HG03460 (cell line): Measurements from ENCODE around the gene FZD1.

Experiments used
- ATAC-seq: cut with Tn5 transposase; IDR thresholded peaks from one replicate; pipeline ENCODE4 v1.9.1; 2021; ENCODE audit not compliant: unreplicated experiment

The FZD1 gene

DNA sequence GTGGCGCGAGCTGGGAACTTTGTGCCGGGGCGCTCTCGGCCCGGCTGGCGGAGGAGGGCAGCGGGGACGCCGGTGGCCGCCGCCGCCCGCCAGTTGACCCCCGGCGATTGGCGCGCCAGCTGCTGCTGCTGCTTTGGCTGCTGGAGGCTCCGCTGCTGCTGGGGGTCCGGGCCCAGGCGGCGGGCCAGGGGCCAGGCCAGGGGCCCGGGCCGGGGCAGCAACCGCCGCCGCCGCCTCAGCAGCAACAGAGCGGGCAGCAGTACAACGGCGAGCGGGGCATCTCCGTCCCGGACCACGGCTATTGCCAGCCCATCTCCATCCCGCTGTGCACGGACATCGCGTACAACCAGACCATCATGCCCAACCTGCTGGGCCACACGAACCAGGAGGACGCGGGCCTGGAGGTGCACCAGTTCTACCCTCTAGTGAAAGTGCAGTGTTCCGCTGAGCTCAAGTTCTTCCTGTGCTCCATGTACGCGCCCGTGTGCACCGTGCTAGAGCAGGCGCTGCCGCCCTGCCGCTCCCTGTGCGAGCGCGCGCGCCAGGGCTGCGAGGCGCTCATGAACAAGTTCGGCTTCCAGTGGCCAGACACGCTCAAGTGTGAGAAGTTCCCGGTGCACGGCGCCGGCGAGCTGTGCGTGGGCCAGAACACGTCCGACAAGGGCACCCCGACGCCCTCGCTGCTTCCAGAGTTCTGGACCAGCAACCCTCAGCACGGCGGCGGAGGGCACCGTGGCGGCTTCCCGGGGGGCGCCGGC is 870 bp downstream of the FZD1 start:
- ATAC-seq = peak; percentile 39

DNA sequence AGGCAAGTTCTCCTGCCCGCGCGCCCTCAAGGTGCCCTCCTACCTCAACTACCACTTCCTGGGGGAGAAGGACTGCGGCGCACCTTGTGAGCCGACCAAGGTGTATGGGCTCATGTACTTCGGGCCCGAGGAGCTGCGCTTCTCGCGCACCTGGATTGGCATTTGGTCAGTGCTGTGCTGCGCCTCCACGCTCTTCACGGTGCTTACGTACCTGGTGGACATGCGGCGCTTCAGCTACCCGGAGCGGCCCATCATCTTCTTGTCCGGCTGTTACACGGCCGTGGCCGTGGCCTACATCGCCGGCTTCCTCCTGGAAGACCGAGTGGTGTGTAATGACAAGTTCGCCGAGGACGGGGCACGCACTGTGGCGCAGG is 1.4 kb downstream of the FZD1 start:
- no peak for ATAC-seq

DNA sequence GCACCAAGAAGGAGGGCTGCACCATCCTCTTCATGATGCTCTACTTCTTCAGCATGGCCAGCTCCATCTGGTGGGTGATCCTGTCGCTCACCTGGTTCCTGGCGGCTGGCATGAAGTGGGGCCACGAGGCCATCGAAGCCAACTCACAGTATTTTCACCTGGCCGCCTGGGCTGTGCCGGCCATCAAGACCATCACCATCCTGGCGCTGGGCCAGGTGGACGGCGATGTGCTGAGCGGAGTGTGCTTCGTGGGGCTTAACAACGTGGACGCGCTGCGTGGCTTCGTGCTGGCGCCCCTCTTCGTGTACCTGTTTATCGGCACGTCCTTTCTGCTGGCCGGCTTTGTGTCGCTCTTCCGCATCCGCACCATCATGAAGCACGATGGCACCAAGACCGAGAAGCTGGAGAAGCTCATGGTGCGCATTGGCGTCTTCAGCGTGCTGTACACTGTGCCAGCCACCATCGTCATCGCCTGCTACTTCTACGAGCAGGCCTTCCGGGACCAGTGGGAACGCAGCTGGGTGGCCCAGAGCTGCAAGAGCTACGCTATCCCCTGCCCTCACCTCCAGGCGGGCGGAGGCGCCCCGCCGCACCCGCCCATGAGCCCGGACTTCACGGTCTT is 1.9 kb downstream of the FZD1 start:
- no peak for ATAC-seq

DNA sequence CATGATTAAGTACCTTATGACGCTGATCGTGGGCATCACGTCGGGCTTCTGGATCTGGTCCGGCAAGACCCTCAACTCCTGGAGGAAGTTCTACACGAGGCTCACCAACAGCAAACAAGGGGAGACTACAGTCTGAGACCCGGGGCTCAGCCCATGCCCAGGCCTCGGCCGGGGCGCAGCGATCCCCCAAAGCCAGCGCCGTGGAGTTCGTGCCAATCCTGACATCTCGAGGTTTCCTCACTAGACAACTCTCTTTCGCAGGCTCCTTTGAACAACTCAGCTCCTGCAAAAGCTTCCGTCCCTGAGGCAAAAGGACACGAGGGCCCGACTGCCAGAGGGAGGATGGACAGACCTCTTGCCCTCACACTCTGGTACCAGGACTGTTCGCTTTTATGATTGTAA is 2.5 kb downstream of the FZD1 start:
- ATAC-seq = no peak

DNA sequence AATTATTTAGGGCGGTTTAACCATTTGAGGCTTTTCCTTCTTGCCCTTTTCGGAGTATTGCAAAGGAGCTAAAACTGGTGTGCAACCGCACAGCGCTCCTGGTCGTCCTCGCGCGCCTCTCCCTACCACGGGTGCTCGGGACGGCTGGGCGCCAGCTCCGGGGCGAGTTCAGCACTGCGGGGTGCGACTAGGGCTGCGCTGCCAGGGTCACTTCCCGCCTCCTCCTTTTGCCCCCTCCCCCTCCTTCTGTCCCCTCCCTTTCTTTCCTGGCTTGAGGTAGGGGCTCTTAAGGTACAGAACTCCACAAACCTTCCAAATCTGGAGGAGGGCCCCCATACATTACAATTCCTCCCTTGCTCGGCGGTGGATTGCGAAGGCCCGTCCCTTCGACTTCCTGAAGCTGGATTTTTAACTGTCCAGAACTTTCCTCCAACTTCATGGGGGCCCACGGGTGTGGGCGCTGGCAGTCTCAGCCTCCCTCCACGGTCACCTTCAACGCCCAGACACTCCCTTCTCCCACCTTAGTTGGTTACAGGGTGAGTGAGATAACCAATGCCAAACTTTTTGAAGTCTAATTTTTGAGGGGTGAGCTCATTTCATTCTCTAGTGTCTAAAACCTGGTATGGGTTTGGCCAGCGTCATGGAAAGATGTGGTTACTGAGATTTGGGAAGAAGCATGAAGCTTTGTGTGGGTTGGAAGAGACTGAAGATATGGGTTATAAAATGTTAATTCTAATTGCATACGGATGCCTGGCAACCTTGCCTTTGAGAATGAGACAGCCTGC is 3.1 kb downstream of the FZD1 start:
- ATAC-seq = no peak

DNA sequence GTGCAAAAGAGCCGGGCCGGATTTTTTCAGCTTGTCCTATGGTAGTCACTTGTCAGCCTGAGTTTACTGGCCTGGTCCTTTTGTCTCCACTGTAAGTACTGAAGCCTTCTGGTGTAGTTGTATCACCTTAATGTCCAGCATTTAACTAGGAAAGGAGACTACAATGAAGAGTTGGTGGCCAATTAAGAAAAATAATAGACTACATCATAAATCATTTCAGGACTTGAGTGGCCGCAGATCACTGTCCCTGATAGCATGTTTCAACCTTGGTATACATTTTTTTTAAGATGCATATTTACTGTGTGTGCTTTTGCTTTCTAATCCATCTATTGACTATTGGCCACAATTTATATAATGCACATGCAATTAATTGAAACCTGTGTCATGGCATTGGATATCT is 6.1 kb downstream of the FZD1 start:
- ATAC-seq = no peak

DNA sequence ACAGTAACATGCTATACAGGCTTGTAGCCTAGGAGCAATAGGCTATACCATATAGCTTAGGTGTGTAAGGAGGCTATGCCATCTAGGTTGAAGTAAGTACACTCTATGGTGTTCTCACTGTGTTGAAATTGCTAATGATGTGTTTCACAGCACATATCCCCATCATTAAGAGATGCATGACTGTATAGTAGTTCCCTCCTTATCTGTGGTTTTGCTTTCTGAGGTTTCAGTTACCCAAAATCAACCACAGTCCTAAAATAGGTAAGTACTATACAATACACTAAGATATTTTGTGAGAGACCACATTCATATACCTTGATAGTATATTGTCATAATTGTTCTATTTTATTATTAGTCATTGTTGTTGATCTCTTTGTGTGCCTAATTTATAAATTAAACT is 12.7 kb downstream of the FZD1 start:
- ATAC-seq = no peak

DNA sequence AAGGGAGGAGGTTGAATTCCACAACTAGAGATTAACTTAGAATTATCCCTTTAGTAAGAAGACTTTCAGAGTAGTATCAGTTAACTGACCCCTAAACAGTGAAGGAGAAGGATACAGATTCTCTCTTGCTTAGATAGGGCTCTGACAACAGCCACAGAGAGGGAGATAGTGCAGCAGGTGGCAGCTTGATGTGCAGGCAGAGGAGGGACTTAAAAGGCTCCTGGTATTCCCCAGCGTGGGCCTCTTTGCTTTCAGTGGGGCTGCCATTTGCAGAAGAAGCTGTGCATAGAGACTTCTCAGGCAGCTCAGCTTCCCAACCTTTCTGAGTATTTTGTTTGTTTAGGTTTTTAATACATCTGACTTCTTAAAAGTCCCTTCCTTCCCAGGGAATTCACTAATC is 16.0 kb downstream of the FZD1 start:
- no peak for ATAC-seq

DNA sequence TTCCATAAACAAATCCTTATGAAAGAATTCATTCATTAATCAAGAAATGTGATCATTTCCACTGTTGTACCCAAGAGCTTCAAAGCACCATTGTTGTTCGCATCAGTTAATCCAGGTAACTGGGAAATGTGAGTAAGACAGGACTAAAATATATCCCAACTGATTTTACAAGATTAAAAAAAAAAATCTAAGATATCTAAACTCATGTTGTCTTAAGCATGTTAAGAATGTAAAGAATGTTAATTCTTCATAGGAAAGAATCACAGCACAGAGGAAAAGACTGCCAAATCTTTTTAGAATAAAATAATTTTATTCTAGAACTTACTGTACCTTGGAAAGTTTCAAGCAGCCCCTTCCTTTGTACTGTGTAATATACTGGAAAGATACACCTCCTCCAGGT is 16.4 kb downstream of the FZD1 start:
- no peak for ATAC-seq

DNA sequence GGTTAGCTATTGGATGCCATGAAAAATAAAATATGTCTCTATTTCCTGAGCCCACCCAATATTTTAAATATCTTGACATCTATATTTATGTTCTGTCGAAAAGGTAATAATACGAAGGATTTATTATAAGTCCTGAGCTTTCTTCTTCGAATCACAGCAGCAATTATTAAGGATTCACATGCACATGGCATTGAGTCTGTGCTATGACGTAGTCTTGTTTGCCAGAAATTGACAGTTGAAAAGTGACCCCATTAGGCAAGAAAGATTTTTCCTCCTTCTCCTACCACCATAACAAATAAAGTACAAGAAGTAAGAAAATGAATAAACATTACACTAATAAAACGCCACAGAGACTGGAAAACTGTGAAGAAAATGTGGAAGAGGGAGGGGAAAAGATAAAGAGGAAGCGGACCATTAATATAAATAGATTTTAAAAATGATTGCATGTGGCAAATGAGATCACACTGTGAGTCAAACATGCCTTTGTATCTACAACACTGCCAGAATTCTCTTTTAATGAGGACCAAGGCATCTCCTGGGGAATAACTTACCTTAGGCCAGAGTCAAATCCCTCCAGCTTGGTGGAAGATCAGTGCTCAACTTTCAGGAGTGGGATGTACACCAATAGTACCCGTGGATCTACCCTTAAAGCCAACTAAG is 21.6 kb downstream of the FZD1 start:
- ATAC-seq = no peak

DNA sequence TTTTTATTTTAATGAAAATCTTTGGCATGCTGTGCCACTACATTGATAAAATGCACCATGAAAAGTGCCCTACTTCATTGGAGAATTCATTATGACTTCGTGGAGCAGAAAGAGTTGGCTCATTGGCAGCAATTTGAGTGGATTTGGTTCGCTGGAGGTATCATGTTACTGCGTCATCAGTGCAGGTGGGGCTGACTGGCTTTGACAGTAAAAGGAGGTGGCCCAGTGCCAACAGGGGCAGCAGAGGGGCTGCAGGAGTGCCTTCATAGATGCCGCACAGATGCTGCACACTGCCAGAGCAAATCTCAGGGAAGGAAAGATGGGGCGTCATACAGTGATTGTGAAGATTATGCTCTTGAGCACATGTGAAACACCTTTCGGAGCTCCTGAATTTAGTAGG is 22.2 kb downstream of the FZD1 start:
- no peak for ATAC-seq

DNA sequence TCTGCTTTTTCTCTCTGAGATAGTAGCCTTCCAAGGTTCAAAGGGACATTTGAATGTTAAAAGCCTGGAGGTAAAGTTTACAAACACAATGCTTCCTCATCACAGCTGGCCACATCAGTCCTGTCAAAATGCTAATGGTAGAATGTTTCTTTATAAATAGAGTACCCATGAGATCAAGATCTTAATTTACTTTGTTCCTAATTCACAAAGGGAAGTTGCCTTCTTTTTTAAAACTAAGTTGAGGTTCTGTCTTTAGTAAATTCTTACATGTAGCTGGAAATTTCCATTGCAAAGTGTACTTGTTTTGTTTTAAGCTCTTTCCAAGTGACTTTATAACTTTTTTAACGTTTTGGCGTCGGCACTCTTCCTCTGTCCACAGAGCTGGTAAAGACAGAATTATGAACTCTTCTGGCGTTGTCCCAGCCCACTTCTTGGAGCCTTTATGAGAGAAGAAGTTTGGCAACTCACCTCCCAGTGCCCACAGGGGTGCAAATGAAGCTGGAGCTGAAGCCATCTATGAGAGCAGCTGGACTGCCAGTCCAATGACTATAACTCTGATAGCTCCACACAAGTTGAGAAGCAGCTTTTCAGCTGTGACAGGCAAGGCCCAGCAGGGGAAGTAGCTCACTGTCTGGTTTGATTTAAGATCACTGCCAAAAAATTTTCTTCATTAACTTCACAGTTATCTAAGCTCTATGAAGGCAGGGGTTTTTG is 23.3 kb downstream of the FZD1 start:
- no peak for ATAC-seq

DNA sequence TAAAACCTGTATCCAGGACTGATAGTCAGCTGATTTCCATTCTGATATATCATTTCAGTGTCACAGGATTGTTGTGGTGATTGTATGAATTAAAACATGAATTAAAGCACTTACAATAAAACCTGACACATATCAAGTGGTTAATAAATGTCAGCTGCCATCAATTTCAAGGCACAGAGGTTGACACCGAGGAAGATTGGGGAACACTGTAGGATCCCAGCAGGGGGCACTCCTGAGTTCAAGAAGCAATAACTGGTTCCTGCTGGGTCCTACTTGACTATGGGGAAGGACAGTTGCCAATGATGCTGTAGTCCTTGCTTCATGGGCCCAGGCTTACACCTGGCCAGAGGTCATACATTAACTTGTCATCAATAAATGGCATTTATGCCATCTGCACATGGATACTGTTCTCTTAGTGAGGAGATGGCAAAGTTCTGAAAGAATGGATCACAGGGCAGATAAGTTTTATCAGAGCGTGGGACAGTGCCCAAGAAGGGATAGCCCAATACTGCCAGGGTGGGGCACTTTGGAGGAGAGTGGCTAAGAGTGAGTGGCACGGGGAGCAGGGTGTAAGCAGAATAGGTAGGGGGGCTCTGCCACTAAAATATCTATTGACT is 24.1 kb downstream of the FZD1 start:
- no peak for ATAC-seq

DNA sequence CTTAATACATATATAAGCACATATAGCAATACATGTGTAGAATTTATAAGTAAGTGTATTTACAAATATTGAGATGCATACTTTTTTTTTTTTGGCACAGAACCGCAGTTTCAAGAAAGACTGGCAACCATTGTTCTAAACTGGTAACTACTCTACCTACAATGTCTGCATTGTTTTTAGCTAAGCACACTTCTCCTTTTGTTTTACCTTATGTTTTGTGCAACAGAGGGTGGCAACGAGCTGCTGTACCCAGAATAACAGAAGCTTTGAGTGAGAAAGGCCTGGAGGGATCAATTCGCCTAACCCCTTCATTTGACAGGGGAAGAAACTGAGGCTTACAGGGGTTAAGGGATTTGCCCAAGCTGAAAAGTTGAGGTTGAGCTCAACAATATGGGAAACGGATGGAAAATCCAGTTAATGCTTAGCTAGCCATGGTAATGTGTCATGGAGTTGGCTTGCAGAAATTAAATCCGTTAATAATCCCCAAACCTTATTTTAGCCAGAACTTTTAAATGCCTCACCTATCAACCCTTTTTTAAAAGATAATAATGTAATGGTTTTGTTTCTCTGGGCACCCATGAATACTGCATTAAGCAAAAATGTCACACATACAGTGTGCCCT is 25.5 kb downstream of the FZD1 start:
- ATAC-seq = no peak

DNA sequence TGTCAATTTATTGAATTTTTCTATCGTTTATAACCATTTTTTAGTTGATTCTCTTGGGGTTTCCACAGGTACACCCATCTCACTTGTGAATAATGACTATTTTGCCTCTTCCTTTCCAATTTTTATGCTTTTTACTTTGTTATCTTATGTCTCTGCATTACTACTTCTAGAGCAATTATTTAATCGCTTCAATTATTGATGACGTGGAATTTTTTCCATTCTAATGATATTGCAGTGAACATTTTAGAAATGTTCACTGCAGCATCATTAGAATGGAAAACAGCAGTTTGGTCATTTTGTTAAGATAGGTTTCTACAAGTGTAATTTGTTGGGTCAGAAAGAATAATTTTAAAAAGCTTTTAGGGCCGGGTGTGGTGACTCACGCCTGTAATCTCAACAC is 27.1 kb downstream of the FZD1 start:
- no peak for ATAC-seq

DNA sequence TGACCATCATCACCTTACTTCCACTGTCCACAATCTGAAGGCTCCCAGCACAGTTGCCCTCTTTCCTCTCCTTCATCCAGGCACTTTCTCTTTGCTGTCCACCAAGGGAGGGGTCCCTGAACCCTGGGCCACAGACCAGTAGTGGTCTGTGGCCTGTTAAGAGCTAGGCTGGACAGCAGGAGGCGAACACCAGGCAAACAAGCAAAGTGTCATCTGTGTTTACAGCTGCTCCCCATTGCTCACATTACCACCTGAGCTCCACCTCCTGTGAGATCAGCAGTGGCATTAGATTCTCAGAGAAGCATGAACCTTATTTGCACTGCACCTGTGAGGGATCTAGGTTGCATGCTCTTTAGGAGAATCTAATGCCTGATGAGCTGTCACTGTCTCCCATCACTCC is 27.7 kb downstream of the FZD1 start:
- ATAC-seq = no peak

DNA sequence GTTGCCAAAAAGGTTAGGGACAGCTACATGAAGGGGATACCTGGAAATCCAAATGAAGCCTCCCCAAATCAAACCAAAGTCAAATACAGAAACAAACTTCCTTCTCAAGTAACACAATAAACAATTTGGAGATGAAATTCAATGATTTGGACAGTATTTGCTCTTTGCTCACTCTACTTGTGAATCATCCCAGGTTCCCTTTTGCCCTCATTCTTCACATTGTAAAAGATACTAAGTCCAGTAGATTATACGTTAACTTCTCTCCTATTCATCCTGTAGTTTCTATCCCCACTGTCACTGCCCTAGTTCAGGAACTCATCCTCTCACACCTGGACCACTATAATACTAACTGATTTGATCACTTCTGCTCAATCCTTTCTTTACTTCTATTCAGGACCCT is 28.3 kb downstream of the FZD1 start:
- ATAC-seq = no peak

DNA sequence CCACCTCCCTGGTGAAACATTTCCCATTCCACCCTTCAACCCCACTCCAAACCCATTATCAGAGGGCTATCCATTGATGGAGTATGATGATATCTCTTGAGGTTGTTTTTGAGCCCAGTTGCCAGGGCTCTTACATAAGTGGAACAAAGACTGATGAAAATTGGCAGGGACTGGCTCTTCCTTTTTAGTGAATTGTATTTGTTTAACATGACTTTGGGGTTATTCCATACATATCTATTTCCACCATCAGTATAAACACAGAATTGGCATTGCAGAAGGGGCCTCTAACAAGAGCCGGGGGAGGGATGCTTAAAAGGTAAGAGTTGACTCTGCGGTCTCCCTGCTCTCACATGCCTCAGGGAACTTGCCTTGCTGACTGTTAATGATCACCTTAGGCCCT is 28.9 kb downstream of the FZD1 start:
- ATAC-seq = no peak

DNA sequence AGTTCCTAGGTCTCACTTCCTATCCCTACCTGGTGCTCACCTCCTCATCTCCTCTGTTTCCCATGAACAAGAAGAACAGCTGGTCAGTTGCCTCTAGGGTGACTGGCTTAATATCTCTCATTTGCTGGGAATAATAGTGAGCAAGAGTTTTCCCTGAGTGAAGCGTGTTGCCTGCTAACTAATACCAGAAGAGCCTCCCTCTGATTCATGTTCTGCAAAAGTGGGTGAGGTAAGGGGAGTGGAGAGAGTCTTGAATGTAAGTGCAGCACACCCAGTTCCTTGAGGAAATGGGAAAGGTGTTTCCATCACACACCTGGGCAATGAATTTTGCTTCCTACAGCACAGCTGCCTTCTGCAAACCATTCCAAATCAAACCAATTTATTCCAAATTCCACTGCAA is 29.6 kb downstream of the FZD1 start:
- no peak for ATAC-seq

DNA sequence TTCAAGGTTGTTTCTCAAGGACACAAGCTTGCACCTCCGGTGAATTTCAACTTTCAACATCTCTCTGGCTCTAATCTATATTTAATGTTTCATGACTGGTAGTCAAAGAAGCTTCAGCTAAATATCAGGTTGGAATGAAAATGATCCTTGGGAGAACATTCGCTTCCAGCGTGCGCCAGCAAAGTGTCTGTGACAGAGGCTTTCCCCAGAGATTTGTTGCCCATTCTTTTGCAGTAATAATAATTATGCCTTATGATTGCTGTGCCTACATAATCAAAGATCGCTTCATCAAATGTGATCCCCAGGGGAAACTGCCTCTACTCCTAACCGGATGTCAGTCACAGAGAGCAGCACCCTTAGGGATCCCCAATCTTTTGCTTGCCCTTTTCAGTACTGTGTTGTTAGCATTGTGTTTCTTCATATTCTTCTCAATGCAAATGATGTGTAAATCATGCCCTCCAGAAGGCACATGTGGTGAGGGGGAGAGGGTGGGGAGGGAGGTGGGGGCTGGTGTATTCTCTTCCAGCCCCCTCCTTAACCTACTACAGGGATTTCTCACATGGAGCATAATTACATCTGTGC is 30.5 kb downstream of the FZD1 start:
- ATAC-seq = no peak
